ENCODE data around the gene SEL1L2.

The SEL1L2 gene

DNA sequence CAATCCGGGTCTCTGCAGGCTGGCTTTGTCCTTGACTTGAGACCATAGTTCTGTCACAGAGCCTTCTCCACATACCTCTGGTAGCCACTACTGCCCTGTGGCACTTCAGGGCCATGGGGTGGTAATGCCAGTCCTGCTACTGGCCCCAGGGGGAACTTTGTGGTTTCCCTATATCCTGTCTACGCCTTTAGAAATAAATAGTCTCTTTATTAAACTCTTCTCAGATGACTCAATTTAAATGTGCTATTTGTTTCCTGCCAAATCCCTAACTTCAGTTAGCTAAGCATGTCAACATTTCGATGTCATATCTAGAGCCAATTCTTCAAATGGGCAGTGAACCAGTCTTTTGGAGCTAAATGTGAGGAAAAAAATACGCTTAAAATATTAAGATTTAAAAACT, 60.1 kb downstream of the SEL1L2 start:
- no peak for TF ChIP-seq EZH2phosphoT487 (IDR thresholded peaks at IDR 0.05; ENCODE audit: borderline replicate concordance, low read length)
- TF ChIP-seq, protein P1, sequence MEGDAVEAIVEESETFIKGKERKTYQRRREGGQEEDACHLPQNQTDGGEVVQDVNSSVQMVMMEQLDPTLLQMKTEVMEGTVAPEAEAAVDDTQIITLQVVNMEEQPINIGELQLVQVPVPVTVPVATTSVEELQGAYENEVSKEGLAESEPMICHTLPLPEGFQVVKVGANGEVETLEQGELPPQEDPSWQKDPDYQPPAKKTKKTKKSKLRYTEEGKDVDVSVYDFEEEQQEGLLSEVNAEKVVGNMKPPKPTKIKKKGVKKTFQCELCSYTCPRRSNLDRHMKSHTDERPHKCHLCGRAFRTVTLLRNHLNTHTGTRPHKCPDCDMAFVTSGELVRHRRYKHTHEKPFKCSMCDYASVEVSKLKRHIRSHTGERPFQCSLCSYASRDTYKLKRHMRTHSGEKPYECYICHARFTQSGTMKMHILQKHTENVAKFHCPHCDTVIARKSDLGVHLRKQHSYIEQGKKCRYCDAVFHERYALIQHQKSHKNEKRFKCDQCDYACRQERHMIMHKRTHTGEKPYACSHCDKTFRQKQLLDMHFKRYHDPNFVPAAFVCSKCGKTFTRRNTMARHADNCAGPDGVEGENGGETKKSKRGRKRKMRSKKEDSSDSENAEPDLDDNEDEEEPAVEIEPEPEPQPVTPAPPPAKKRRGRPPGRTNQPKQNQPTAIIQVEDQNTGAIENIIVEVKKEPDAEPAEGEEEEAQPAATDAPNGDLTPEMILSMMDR (IDR thresholded peaks at IDR 0.05; ENCODE audit: low read depth, low read length, poor library complexity, severe bottlenecking), result no peak
- no peak overlapping the region for H3K27ac ChIP-seq (ENCODE audit: low read depth, low read length)
- no peaks in the 10 kb centered on the region for H4K20me1 ChIP-seq (ENCODE audit: control insufficient read depth, insufficient read depth, low read depth, low read length)
- no peaks in the 10 kb centered on the region for H3K27me3 ChIP-seq (ENCODE audit: control insufficient read depth, low read length)
- no peaks in the 10 kb centered on the region for H3K9me2 ChIP-seq (replicated peaks; ENCODE audit: control insufficient read depth, low read length)
- H3K4me2 ChIP-seq (ENCODE audit: low read length), result no peak overlapping the region
- no peaks in the 10 kb centered on the region for H3K79me2 ChIP-seq (ENCODE audit: control insufficient read depth, low read length)
- no peaks in the 10 kb centered on the region for H3K36me3 ChIP-seq (ENCODE audit: control insufficient read depth, low read length)
- H3K4me1 ChIP-seq (ENCODE audit: control insufficient read depth, low read length), result no peaks in the 10 kb centered on the region
- no peaks in the 10 kb centered on the region for H3K9me3 ChIP-seq (ENCODE audit: control insufficient read depth, insufficient read depth, low read length)
- no peak overlapping the region for H3K4me3 ChIP-seq (ENCODE audit: low read length)
- no peaks in the 10 kb centered on the region for H3F3A ChIP-seq (ENCODE audit: control insufficient read depth, insufficient read depth)

DNA sequence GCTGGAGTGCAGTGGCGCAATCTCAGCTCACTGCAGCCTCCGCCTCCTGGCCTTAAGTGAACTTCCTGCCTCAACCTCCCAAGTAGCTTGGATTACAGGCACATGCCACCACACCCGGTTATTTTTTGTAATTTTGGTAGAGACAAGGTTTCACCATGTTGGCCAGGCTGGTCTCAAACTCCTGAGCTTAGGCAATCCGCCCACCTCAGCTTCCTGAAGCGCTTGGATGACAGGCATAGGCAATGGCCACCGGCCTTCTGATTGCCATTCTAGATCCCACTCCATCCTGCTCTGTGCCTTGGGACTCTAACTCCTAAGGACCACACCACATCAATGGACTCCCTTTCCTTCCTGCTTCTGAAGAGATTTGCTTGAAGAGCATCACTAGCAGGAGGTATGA, 60.6 kb downstream of the SEL1L2 start:
- no peaks in the 10 kb centered on the region for H3K9me3 ChIP-seq (ENCODE audit: control insufficient read depth, insufficient read depth, low read length)
- no peak overlapping the region for H3K27ac ChIP-seq (ENCODE audit: low read depth, low read length)
- no peak overlapping the region for H3K4me2 ChIP-seq (ENCODE audit: low read length)
- no peaks in the 10 kb centered on the region for H3K79me2 ChIP-seq (ENCODE audit: control insufficient read depth, low read length)
- H4K20me1 ChIP-seq (ENCODE audit: control insufficient read depth, insufficient read depth, low read depth, low read length), result no peaks in the 10 kb centered on the region
- no peaks in the 10 kb centered on the region for H3K36me3 ChIP-seq (ENCODE audit: control insufficient read depth, low read length)
- H3F3A ChIP-seq (ENCODE audit: control insufficient read depth, insufficient read depth), result no peaks in the 10 kb centered on the region
- H3K27me3 ChIP-seq (ENCODE audit: control insufficient read depth, low read length), result no peaks in the 10 kb centered on the region
- no peak overlapping the region for H3K4me3 ChIP-seq (ENCODE audit: low read length)
- H3K9me2 ChIP-seq (replicated peaks; ENCODE audit: control insufficient read depth, low read length), result no peaks in the 10 kb centered on the region
- TF ChIP-seq EZH2phosphoT487 (IDR thresholded peaks at IDR 0.05; ENCODE audit: borderline replicate concordance, low read length), result no peak
- TF ChIP-seq, protein P1 (IDR thresholded peaks at IDR 0.05; ENCODE audit: low read depth, low read length, poor library complexity, severe bottlenecking), result no peak
- no peaks in the 10 kb centered on the region for H3K4me1 ChIP-seq (ENCODE audit: control insufficient read depth, low read length)

DNA sequence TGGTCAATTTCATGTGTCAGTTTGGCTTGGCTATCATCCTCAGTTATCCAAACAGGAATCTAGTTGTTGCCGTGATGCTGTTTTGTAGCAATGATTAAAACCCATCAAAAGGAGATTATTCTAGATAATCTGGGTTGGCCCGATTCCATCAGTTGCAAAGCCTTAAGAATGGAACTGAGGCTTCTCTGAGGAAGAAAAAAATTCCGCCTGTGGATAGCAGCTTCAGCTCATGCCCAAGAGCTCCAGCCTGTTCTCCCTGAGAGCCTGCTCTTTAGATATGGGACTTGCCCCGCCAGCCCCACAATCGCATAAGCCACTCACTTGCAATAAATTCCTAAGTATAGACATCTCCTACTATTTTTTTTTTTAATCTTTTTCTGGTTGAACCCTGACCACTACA, 61.5 kb downstream of the SEL1L2 start:
- no peak for TF ChIP-seq EZH2phosphoT487 (IDR thresholded peaks at IDR 0.05; ENCODE audit: borderline replicate concordance, low read length)
- TF ChIP-seq, protein P1 (IDR thresholded peaks at IDR 0.05; ENCODE audit: low read depth, low read length, poor library complexity, severe bottlenecking), result no peak
- no peaks in the 10 kb centered on the region for H3K79me2 ChIP-seq (ENCODE audit: control insufficient read depth, low read length)
- no peaks in the 10 kb centered on the region for H3F3A ChIP-seq (ENCODE audit: control insufficient read depth, insufficient read depth)
- no peak overlapping the region for H3K27ac ChIP-seq (ENCODE audit: low read depth, low read length)
- H3K9me2 ChIP-seq (replicated peaks; ENCODE audit: control insufficient read depth, low read length), result no peaks in the 10 kb centered on the region
- no peaks in the 10 kb centered on the region for H3K9me3 ChIP-seq (ENCODE audit: control insufficient read depth, insufficient read depth, low read length)
- no peaks in the 10 kb centered on the region for H3K27me3 ChIP-seq (ENCODE audit: control insufficient read depth, low read length)
- H3K4me3 ChIP-seq (ENCODE audit: low read length), result no peak overlapping the region
- H3K4me2 ChIP-seq (ENCODE audit: low read length), result no peak overlapping the region
- no peaks in the 10 kb centered on the region for H4K20me1 ChIP-seq (ENCODE audit: control insufficient read depth, insufficient read depth, low read depth, low read length)
- H3K36me3 ChIP-seq (ENCODE audit: control insufficient read depth, low read length), result no peaks in the 10 kb centered on the region
- no peaks in the 10 kb centered on the region for H3K4me1 ChIP-seq (ENCODE audit: control insufficient read depth, low read length)

DNA sequence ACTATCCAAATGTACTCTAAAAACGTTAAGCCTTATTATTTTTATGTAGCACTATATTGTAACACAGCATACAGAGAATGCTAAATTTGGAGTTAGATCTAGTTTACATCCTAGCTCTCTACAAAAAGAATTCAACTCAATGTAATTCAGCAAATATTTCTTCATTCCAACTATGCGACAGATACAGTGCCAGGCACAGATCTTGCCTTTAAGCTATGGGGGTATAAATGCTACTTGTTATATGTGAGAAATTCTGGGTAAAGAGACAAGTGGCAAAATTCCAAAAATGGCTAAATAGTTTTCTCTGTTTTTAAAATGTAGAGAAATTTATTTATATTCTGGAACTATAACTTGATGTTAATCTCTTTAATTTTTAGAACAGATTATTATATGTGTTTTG, 63.2 kb downstream of the SEL1L2 start:
- no peak overlapping the region for H3K4me2 ChIP-seq (ENCODE audit: low read length)
- TF ChIP-seq EZH2phosphoT487 (IDR thresholded peaks at IDR 0.05; ENCODE audit: borderline replicate concordance, low read length), result no peak
- TF ChIP-seq, protein P1 (IDR thresholded peaks at IDR 0.05; ENCODE audit: low read depth, low read length, poor library complexity, severe bottlenecking), result no peak
- H3K9me3 ChIP-seq (ENCODE audit: control insufficient read depth, insufficient read depth, low read length), result no peaks in the 10 kb centered on the region
- no peaks in the 10 kb centered on the region for H3K79me2 ChIP-seq (ENCODE audit: control insufficient read depth, low read length)
- H3K4me1 ChIP-seq (ENCODE audit: control insufficient read depth, low read length), result no peaks in the 10 kb centered on the region
- H3K27ac ChIP-seq (ENCODE audit: low read depth, low read length), result no peak overlapping the region
- no peaks in the 10 kb centered on the region for H3K36me3 ChIP-seq (ENCODE audit: control insufficient read depth, low read length)
- H4K20me1 ChIP-seq (ENCODE audit: control insufficient read depth, insufficient read depth, low read depth, low read length), result no peaks in the 10 kb centered on the region
- H3K27me3 ChIP-seq (ENCODE audit: control insufficient read depth, low read length), result no peaks in the 10 kb centered on the region
- no peak overlapping the region for H3K4me3 ChIP-seq (ENCODE audit: low read length)
- no peaks in the 10 kb centered on the region for H3F3A ChIP-seq (ENCODE audit: control insufficient read depth, insufficient read depth)
- H3K9me2 ChIP-seq (replicated peaks; ENCODE audit: control insufficient read depth, low read length), result no peaks in the 10 kb centered on the region
